ENCODE measurements around the gene REXO5. TPM values are rescaled to one million over a fixed set of nuclear protein-coding genes. Genes with fewer than 3 reads are reported as not detected.
"Not testable (repeated sequence)": the region's sequence is repeated elsewhere in the genome, so short reads cannot be mapped to it uniquely, and the experiment has no call there.

Gene REXO5
- total RNA-seq, 1 donor from 2014 or later: 4.7 TPM

GRCh38 chr16:20849589-20850390 is 43.5 kb downstream of the REXO5 start:
- no peak for DNase-seq (ENCODE audit: low spot score)

- DNase-seq (ENCODE audit: low spot score): no peak
Observed at GRCh38 chr16:20850981-20851380, 44.7 kb downstream of the REXO5 start.

- no peak for DNase-seq (ENCODE audit: low spot score)
Observed at GRCh38 chr16:20851601-20852000, 45.3 kb downstream of the REXO5 start.

- DNase-seq (ENCODE audit: low spot score): no peak
Observed at GRCh38 chr16:20853143-20853542, 46.8 kb downstream of the REXO5 start.

GRCh38 chr16:20853981-20854620 is 47.8 kb downstream of the REXO5 start:
- no peak for DNase-seq (ENCODE audit: low spot score)

GRCh38 chr16:20854963-20855362 is 48.6 kb downstream of the REXO5 start:
- no peak for DNase-seq (ENCODE audit: low spot score)

GRCh38 chr16:20857281-20857680 is 51.0 kb downstream of the REXO5 start:
- DNase-seq (ENCODE audit: low spot score): no peak

GRCh38 chr16:20859229-20859628 is 52.9 kb downstream of the REXO5 start:
- DNase-seq (ENCODE audit: low spot score): no peak

- no peak for DNase-seq (ENCODE audit: low spot score)
Observed at GRCh38 chr16:20859699-20860098, 53.4 kb downstream of the REXO5 start.

- DNase-seq (ENCODE audit: low spot score): no peak
Observed at GRCh38 chr16:20860361-20860760, 54.0 kb downstream of the REXO5 start.

GRCh38 chr16:20860995-20861394 is 54.7 kb downstream of the REXO5 start:
- DNase-seq (ENCODE audit: low spot score): not testable (repeated sequence)

- DNase-seq (ENCODE audit: low spot score): no peak
Observed at GRCh38 chr16:20862162-20862960, 56.0 kb downstream of the REXO5 start.

- not testable (repeated sequence) for DNase-seq (ENCODE audit: low spot score)
Observed at GRCh38 chr16:20864376-20864775, 58.0 kb downstream of the REXO5 start.

GRCh38 chr16:20865420-20866131 is 59.2 kb downstream of the REXO5 start:
- DNase-seq (ENCODE audit: low spot score): no peak

GRCh38 chr16:20866145-20866772 is 59.9 kb downstream of the REXO5 start:
- no peak for DNase-seq (ENCODE audit: low spot score)

- DNase-seq (ENCODE audit: low spot score): no peak
Observed at GRCh38 chr16:20866801-20867200, 60.5 kb downstream of the REXO5 start.

GRCh38 chr16:20867585-20867984 is 61.3 kb downstream of the REXO5 start:
- DNase-seq (ENCODE audit: low spot score): no peak

GRCh38 chr16:20868890-20869289 is 62.6 kb downstream of the REXO5 start:
- DNase-seq (ENCODE audit: low spot score): peak; percentile 93

- no peak for DNase-seq (ENCODE audit: low spot score)
Observed at GRCh38 chr16:20870122-20870820, 63.9 kb downstream of the REXO5 start.

GRCh38 chr16:20871258-20871657 is 64.9 kb downstream of the REXO5 start:
- no peak for DNase-seq (ENCODE audit: low spot score)
